GM18909 (cell line): ENCODE results near the gene SARDH.

Experiments
- ATAC-seq: cut with Tn5 transposase; IDR thresholded peaks from one replicate; pipeline ENCODE4 v1.9.1; 2021; ENCODE audit warnings: mild to moderate bottlenecking; ENCODE audit not compliant: unreplicated experiment, poor library complexity

Gene SARDH, protein sequence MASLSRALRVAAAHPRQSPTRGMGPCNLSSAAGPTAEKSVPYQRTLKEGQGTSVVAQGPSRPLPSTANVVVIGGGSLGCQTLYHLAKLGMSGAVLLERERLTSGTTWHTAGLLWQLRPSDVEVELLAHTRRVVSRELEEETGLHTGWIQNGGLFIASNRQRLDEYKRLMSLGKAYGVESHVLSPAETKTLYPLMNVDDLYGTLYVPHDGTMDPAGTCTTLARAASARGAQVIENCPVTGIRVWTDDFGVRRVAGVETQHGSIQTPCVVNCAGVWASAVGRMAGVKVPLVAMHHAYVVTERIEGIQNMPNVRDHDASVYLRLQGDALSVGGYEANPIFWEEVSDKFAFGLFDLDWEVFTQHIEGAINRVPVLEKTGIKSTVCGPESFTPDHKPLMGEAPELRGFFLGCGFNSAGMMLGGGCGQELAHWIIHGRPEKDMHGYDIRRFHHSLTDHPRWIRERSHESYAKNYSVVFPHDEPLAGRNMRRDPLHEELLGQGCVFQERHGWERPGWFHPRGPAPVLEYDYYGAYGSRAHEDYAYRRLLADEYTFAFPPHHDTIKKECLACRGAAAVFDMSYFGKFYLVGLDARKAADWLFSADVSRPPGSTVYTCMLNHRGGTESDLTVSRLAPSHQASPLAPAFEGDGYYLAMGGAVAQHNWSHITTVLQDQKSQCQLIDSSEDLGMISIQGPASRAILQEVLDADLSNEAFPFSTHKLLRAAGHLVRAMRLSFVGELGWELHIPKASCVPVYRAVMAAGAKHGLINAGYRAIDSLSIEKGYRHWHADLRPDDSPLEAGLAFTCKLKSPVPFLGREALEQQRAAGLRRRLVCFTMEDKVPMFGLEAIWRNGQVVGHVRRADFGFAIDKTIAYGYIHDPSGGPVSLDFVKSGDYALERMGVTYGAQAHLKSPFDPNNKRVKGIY

DNA sequence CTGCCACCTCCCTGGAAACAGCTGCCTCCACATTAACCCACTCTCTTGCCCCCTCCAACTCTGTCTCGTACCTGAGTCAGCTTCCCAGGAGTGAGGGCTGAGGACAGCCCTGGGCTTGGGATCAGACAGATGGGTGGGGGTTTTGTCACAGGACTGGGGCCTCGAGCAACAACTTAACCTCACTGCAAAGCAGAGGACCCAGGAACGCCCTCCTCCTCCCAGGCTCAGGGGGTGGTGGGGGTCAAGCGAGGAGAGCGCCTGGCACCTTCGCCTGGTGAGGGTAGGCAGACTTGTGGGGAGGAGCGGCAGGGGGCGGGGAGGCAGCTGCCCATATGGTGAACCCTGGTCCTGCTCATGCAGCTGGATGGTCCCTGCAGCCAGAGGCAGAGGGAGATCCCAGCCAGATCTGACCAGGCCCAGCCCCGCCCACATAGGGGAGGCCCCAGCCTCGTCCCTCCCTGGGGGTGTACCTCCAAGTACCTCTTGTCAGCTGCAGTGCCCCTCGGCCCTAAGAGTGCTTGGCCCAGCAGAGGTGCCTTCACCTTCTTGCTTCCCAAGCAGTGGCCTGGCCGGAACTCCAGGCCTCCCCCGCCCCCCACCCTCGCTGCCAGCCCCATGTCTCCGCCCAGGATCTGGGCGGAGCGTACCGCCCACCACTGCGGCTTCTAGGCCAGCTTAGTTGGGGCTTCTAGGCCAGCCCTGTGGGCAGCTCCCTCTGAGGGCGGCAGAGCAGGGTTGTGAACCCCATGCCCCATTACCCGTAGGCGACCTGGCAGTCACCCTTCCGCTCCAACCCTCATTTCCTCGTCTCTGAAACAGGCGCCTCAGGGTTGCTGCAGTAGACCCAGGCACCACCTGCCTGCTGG, at the start of gene SARDH:
Gene SARDH, minus strand, starts transcription at position 579 of the 866 bp plus-strand sequence. CDS start 4,179 bp downstream, outside the sequence.
- no peak for ATAC-seq

DNA sequence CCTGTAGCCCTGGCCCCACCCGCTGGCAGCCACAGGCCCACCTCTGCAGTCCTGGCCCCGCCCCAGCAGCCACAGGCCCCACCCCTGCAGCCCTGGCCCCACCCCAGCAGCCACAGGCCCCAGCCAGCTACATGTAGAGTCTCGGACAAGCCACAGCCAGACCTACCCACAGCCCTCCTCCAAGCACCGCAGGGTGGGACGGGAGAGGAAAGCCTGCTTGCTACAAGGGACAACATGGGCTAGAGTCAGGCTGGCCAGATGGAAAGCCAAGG, 49.5 kb upstream of the SARDH start:
- ATAC-seq, result peak; percentile 62

DNA sequence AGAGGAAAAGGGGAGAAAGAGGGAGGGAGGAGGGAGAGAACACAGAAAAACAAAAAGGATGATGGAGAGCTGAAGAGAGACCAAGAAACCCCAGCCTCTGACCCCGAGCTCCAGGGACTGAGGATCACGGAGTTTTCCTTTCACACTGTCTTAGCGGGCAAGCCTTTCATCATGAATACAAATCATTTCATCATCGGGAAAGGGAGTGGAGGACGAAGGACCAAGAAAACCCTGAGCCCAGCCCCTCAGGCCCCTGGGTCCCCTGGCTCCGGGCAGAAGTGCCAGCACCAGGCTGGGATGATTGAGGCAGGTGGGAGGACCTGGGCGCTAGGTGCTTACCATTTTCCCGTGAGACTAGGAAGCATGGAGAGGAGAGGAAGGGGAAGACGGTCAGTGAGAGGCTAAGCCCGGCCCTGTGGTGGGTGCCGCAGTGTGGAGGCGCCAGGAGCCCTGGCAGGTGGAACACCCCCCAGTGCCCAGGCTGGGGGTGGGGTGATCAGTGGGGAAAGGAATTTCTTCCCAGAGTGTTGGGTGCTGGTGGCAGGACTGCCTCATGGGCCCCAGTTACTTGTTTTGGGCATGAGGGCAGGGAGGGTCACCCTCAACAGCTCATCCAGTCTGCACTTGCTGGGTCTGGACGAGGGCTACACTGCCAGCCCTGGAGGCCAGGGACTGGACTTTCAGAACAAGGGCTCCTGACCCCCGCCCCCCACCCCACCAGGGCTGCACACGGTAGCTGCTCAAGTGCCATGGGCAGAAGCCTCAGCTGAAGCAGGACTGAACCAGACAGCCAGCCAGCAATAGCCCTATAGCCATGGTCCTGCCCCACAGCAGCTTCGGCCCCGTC, 49.0 kb upstream of the SARDH start:
- no peak for ATAC-seq

DNA sequence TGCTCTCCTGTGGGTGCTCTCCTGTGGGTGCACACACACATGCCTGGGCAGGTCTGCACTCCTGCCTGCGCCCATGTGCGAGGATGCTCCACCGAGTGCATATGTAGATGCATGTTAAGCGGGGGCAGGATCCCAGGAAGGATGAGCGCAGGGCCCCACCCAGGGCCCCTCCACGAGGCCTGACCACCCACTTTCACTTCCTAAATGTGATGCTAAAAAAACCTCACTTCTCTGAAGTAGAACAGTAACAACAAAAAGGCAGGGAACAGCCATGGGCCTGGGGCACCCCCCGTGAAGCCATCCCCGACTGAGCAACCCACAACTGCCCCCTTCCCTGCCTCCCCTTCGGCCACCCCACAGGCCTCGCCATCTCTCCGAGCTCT, 48.2 kb upstream of the SARDH start:
- ATAC-seq, result no peak

DNA sequence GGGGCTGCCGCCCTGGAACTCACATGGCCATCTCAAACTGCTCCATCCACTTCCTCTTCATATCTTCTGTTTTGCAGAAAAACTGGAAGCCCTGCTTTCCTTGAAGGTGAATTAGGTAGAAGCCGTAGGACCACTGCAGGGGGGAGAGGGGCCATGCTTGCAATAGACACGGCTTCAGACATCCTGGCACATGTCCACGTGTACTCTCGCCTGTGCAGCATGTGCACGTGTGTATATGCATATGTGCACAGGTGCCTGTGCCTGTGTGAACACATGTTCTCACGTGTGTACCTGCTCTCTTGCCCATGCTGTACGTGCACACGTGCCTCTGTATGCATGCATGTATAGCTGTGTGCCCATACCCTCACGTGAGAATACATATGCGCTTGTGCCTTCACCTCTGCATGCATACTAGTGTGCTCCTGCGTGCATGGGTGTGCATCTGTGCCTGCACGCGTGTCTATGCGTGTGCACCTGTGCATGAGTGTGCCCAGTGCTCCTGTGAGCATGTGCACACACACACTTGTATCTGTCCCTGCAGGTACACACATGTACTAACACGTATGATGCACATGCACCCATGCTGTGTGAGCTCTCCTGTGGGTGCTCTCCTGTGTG, 47.7 kb upstream of the SARDH start:
- ATAC-seq, result no peak

DNA sequence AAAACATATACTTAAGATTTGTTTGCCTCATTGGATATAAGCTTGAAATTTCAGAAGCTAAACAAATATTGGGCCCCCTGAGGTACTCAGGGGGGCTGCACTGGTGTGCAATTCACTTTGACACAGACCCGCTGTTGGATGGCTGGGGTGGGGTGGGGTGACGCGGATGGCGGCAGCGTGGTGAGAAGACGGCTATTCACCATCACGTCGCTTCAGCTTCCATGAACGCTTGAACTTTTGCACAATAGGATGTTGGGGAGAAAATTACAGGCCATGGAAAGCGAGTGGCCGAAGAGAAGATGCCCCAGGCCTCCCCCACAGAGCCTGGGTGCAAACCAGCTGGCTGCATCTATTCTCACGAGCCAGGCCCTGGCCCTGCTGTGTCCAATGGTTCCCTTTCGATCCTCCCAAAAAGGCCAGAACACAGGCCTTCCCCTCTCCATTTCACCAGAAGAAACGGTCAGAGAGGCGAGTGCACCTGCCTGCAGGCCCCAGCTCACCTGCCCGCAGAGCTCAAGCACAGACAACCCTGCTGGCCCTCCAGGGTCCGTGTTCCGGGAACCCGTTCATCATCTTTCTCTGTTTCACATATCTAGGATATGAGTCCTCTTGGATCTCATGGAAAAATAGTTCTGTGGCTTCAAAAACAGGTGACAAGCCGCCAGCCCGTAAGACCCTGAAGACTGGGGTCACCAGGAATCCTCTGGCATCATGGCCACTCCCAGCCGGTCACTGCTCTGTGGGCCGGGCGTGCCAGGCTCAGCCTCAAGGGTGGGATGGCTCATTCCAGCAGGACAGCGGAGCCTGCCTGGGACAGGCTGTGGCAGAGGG, 46.8 kb upstream of the SARDH start:
- ATAC-seq, result no peak

DNA sequence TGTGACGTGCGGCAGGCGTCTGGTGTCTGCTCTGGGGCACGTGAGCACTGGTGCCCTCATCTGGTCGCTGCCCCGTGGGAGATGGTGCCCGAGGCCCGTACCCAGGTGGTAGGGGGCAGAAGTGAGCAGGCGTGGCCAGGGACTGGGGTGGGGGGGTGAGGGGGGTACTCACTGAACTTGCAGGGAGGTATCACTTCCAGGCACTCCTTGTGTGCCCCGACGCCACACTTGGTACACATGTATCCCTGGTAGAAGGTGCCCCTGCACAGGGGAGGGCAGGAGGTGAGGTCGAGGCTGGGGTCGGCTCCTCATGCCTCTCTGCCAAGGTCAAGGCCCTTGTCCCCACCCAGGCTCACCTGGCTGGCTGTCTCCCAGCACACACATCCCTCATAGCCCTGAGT, 45.2 kb upstream of the SARDH start:
- ATAC-seq, result no peak

DNA sequence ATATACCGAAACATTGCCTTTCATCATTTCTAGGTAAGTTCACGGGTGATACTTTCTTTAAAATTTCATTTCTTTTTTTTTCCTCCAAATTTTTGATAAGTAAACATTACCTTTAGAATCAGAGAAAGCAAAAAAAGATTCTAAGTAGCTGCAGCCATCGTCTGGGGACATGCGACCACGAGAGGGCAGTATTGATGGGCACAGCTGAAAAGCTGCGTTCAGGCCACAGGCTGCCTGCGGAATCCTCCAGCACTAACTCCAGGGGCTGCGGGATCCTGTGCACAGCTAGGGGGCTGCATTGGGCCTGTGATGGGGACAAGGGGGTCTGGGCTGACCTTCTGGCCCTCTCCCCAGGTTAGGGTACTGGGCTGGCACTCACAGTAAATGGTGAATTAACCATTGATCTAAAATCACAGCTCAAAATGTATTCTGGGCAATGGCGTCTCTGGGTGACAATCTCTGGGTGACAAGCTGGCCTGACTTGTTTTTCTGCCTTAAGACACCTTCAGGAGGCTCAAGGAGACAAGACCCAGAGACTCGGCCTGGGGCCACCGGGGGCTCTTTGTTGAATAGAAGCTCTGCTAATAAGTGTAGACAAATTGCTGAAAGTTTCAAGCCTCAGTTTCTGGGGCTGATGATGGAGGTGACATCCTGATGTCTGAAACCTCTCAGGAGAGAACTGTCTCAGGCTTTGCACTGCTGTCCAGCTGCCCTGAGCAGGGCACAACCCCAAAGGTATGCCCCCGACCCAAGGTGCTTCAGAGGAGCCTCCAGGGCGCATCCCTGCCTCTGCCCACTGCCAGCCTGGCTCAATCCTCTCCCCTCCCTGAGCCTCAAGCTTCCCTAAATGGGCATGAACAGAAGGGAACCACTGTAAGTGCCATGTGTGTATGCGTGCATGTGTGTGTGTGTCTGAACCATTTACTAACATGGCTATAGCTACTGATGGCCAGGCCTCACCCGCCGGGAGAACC, 44.3 kb upstream of the SARDH start:
- ATAC-seq, result no peak

DNA sequence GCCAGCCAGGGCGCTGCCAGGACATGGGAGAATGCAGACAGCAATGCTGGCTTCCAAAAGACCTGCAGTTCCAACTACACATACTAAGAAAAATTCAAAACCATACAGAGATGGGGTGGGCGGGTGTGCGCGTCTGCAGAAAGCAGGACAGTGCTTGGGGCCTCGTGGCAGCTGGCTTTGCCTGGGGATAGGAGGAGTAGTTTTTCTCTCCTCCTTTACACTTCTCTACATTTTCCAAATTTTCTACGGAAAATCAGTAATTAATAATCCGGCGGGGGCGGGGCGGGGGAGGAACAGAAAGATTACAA, 43.6 kb upstream of the SARDH start:
- ATAC-seq, result no peak

DNA sequence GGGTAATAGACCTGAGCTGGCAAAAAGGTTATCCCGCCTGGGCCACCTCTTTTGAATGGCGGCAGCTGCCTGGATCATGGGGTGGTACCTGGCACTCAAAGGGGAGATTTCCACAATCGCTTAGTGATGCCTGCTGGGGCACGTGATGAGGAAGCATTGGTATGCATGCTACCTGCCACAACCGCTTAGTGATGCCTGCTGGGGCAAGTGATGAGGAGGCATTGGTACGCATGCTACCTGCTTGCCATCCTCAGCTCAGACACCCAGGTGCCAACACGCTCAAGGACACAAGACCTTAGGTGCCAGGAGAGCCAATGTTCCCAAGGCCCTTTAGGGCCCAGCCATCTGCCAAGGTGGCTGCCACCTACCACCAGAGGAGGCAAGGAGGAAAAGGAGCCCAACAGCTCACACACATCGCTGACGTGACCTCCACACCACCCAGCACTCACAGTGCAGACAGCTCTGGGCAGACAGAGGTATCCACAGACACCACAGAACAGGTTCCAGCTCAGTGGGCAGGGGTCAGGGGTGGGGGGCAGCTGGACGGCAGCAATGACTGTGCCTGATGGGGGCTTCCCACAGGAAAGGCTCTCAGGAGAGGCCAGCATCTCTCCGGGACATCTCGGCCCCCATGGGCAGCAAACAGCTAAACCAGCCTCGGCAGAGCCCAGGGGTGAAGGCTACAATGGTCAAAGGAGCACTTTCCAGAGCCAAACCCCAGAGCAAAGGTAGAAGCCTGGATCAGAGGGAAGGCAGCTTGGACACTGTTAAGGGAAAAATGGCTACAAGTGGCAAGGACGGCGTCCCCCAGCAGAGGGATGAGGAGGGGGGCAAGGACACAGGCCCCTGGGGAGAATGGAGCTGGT, 43.0 kb upstream of the SARDH start:
- ATAC-seq, result no peak

DNA sequence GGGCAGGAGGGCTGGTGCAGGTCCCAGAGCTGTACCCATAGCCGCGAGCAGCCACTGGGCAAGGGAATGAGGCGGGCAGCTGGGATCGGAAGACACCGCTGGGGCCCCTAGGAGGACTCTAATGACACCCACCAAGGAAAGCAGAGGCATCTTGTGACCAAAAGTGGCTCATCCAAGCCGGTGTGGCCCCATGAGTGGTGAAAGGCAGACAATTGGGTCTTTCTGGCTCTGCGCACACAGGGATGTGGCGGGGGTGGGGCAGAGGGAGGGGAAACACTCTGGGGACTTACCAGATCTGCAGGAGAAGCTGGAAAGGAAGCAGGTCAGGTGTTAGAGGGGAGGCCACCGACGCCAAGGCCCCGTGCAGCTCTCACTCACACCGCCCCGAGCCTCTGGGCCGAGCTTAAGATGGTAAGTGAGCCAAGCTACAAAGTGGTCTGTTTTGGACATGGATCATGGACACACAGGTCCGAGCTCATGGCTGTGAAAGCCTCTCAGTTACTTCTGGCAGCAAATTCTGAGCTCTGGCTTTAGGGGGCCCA, 42.3 kb upstream of the SARDH start:
- ATAC-seq, result no peak

DNA sequence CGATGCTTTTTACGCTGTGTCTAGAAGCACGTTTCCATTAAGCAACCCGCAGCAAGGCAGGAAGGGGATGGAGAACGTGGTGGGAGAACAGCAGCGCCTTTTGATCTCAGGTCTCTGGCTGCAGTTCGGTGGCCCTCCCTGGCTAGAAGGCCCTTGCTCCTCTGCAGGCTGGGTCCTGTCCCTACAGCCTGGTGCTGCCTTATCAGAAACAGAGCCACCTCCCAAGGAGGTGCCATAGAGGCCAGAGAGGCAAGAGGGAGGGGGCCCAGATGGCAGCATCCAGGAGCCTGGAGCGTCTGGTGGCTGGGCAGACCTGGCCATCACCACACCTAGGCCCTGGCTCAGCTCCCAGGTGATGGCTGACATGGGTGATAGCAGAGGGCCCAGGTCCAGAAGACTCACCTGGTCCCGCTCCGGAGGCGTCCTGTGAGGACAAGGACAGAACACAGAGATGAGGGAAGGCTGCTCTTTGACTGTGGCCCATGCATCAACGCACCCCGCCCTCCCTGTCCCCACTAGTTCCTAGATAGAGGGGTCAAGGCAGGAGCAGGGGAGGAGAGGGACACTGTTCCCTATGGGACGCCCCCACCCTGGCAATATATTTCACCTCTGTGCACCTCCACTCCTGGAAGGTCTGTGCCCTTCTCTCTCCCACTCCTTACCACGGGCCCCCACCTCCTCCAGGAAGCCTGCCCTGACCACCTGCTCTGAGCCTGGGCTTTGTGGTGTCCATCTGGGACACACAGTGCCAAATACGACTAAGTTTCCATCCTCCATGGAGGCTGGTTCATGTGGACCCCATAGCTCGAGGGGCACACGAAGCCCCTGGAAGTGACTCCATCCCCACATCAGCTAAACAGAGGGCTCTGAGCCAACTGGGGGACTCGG, 41.6 kb upstream of the SARDH start:
- no peak for ATAC-seq

DNA sequence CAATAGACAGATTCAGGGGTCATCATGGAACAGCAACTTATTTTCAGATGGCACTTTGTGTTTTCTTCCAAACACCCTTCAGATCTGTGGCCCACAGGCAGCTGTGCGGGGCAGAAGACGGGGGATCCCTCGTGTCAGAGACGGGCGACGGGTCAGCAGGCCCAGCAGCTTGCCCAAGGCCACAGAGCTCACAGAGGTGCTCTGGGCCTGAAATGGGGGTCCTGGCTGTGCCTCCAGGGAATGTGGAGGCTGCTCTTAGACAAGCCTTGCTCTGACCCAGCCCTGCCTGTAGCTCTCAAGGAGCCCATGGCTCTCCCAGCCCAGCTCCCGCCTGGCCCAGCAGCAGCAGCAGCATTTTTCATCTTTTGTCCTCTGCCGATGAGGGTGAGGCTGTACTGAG, 40.9 kb upstream of the SARDH start:
- ATAC-seq, result no peak

DNA sequence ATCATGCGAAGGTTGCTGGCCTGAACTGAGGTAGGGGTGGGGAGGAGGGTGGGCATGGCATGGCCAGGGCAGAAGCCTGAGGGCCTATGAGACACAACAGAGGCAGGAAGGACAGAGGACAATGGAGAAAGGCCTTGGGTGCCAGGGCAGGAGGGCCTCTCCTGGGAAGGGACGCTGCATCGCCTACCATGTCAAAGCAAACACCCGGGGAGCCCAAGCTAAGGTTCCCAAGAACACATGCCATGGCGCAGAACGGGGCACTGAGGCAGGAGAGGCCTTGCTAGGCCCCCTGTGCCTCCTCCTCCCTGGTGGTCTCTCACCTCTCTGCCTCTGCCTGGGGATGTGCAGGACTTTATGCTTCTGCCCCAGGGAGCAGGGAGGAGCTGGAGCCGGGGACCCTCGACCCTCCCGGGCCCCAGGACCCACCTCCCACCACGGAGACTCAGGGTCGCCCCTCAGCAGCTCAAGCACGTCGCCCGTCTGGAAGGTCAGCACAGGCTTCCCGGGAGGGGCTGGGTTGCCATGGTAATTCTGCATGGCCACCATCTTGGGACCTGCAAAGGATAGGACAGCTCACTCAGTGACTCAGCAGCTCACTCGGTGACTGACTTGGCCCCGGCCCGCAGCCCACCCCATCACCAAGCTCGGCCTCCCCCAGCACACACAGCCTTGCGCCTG, 40.3 kb upstream of the SARDH start:
- ATAC-seq, result no peak

DNA sequence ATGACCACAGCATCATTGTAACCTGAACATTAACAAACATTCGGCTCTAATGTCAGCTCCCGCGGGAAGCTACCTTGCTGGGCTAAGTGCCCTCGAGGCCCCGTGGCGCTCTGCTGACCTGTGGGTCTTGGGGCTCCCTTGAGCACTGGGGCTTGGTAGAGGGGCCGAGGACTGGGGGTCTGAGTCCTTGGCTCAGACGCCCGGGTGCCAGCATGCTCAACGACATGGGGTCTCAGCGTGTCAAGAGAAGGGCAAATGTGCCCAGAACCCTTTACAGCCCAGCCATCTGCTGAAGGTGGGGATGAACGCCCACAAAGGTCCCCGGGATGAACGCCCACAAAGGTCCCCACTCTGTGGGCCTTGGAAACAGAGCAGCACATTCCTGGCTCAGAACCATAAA, 39.7 kb upstream of the SARDH start:
- no peak for ATAC-seq
